B cell (primary cell): ENCODE results near the gene CHAC1. TPM values are rescaled to one million over a fixed set of nuclear protein-coding genes. Genes with fewer than 3 reads are reported as not detected.

Experiments
- ATAC-seq: fragments of 200-7000 bp; cut with Tn5 transposase; one replicate; pipeline ENCODE4 v1.10.0; 2021; ENCODE audit warnings: low read depth, mild to moderate bottlenecking, moderate number of reproducible peaks, moderate library complexity
- CTCF ChIA-PET: fragments of 350-600 bp; sonication (Branson Sonifier 250); formaldehyde crosslinking; loops from one replicate; lab custom pipeline; 2021; ENCODE audit warnings: antibody characterized with exemption, inconsistent platforms; lab: Charles Lee
- POLR2A ChIA-PET: fragments of 350-600 bp; sonication (Branson Sonifier 250); formaldehyde crosslinking; loops from one replicate; lab custom pipeline; 2021; ENCODE audit warnings: antibody characterized with exemption; lab: Charles Lee
- DNase-seq: peaks from one replicate; pipeline ENCODE4 v3.0.0; 2013
- H2AFZ ChIP-seq: 2 replicates; pipeline ENCODE4 v1.6.1; 2012; ENCODE audit warnings: mild to moderate bottlenecking, low read depth, low read length; ENCODE audit not compliant: insufficient read depth, poor library complexity, severe bottlenecking
- H3K27ac ChIP-seq, 2 donors: 1 replicate in 1 of 2; 2 replicates in 1 of 2; pipeline ENCODE4 v1.5.1; 2012 to 2013; ENCODE audit warnings: low read length in 2 of 2, mild to moderate bottlenecking in 2 of 2, moderate library complexity in 1 of 2
- H3K27me3 ChIP-seq, 4 experiments: fragments of 200-600 bp in 1 of 4; sonication (generic) in 1 of 4; replicated peaks in 1 of 4; 1 replicate in 2 of 4; 2 replicates in 2 of 4; pipeline versions ENCODE4 v1.6.1 to v1.7.0; 2013 to 2016; ENCODE audit warnings: low read length in 3 of 4, mild to moderate bottlenecking in 2 of 4, mixed read lengths in 1 of 4, moderate library complexity in 1 of 4; ENCODE audit not compliant: insufficient read depth in 4 of 4, control insufficient read depth in 3 of 4; ENCODE audit errors: control extremely low read depth in 1 of 4
- H3K36me3 ChIP-seq, 2 experiments: replicated peaks in 1 of 2; 1 replicate in 1 of 2; 2 replicates in 1 of 2; pipeline versions ENCODE4 v1.6.1 to v1.7.1; 2013; ENCODE audit warnings: low read length in 1 of 2; ENCODE audit not compliant: insufficient read depth in 2 of 2, control insufficient read depth in 1 of 2; ENCODE audit errors: control extremely low read depth in 1 of 2, extremely low read depth in 1 of 2
- H3K4me1 ChIP-seq, 2 donors: fragments of 200-600 bp in 1 of 2; sonication (generic) in 1 of 2; 1 replicate in 1 of 2; 2 replicates in 1 of 2; pipeline versions ENCODE4 v1.5.1 to v1.6.1; 2013 to 2017; ENCODE audit warnings: low read length in 2 of 2; ENCODE audit not compliant: control insufficient read depth in 2 of 2, insufficient read depth in 2 of 2
- H3K4me2 ChIP-seq: replicated peaks from 2 replicates; pipeline ENCODE3; 2012; ENCODE audit warnings: mild to moderate bottlenecking, low read depth, low read length; ENCODE audit not compliant: poor library complexity, severe bottlenecking
- H3K4me3 ChIP-seq, 5 experiments: fragments of 200-600 bp in 1 of 5; sonication (generic) in 1 of 5; 1 replicate in 3 of 5; 2 replicates in 2 of 5; pipeline versions ENCODE4 v1.5.1 to v1.7.0; 2011 to 2016; ENCODE audit warnings: low read length in 4 of 5, mild to moderate bottlenecking in 4 of 5, low read depth in 2 of 5, control low read depth in 1 of 5, moderate library complexity in 1 of 5; ENCODE audit not compliant: insufficient read depth in 1 of 5; ENCODE audit errors: control extremely low read depth in 1 of 5, extremely low read depth in 1 of 5
- H3K79me2 ChIP-seq: fragments of 200-600 bp; sonication (generic); one replicate; pipeline ENCODE4 v1.6.0; 2016; ENCODE audit warnings: low read length; ENCODE audit not compliant: control insufficient read depth, insufficient read depth
- H3K9ac ChIP-seq: fragments of 200-600 bp; sonication (generic); 2 replicates; pipeline ENCODE4 v1.6.1; 2017; ENCODE audit warnings: mild to moderate bottlenecking, low read length, moderate library complexity
- H3K9me3 ChIP-seq, 3 donors: one replicate each; pipeline versions ENCODE4 v1.6.1 to v1.7.1; 2013; ENCODE audit warnings: low read length in 2 of 3; ENCODE audit not compliant: control insufficient read depth in 2 of 3, insufficient read depth in 1 of 3; ENCODE audit errors: control extremely low read depth in 1 of 3
- H4K20me1 ChIP-seq: 2 replicates; pipeline ENCODE4 v1.6.0; 2012; ENCODE audit warnings: mild to moderate bottlenecking, low read length; ENCODE audit not compliant: insufficient read depth, control insufficient read depth, poor library complexity, severe bottlenecking
- H3K27ac Mint-ChIP-seq: one replicate; pipeline ENCODE4 v1.8.0; 2021; ENCODE audit warnings: mixed read lengths
- H3K27me3 Mint-ChIP-seq: one replicate; pipeline ENCODE4 v1.8.0; 2021; ENCODE audit warnings: mixed read lengths
- H3K4me1 Mint-ChIP-seq: one replicate; pipeline ENCODE4 v1.8.0; 2021; ENCODE audit warnings: mixed read lengths
- H3K4me3 Mint-ChIP-seq: one replicate; pipeline ENCODE4 v1.8.0; 2021; ENCODE audit warnings: mixed read lengths
- H3K9me3 Mint-ChIP-seq: one replicate; pipeline ENCODE4 v1.8.0; 2022; ENCODE audit warnings: mixed read lengths; ENCODE audit not compliant: insufficient read depth
- CTCF ChIP-seq: fragments of 200-600 bp; IDR thresholded peaks from one replicate; pipeline ENCODE4 v1.8.0; 2022; ENCODE audit warnings: antibody characterized with exemption, mild to moderate bottlenecking
- EZH2 ChIP-seq: IDR thresholded peaks from 2 replicates; pipeline ENCODE4 v1.6.1; 2012; ENCODE audit warnings: borderline replicate concordance, low read depth, mild to moderate bottlenecking, moderate library complexity, low read length; ENCODE audit not compliant: insufficient read depth, poor library complexity, severe bottlenecking
- WGBS: methylation state at CpG from one replicate; pipeline ENCODE4 v1.1.5; 2013; ENCODE audit warnings: missing lambda C conversion rate; ENCODE audit not compliant: insufficient coverage; 5-methylcytosine and 5-hydroxymethylcytosine counted together
- intact Hi-C: fragments of 100-400 bp; cut with micrococcal nuclease; formaldehyde crosslinking; loops from one replicate; pipeline ENCODE4 v1.10.0; 2022
- polyA plus RNA-seq: library from polyadenylated mRNA; depleted of rRNA; stranded (reverse); fragments of >200 nt; gene quantifications from 2 replicates; pipeline ENCODE4 v1.2.3, GENCODE V29; 2012
- total RNA-seq, 2 donors: library from RNA; stranded (reverse); fragments of 120-200 nt in 1 of 2; gene quantifications; 1 replicate in 1 of 2; 2 replicates in 1 of 2; pipeline versions ENCODE4 v1.2.3 to v1.2.4, GENCODE V29; 2013 to 2022

The CHAC1 gene
- total and polyA plus RNA-seq, 2 donors (not counting 1 experiment from before 2014, with no cell fraction given) = 0.81 to 3.6 TPM

- ChIA-PET POLR2A (interaction anchor here (1.5 kb wide), 1 partner anchor 18 kb away, joined by 3 read pairs; the partner anchor contains the start of gene CHAC1), CTCF (no interaction called here)
- H3K4me1 Mint-ChIP-seq = peaks cover 19% of the 10 kb centered on the region
- DNase-seq (no peak), ATAC-seq (no peak)
- 87% methylated on average over 6 of the region's 6 CpGs for WGBS
- peaks cover 36% of the 10 kb centered on the region for H3K27me3 Mint-ChIP-seq
- intact Hi-C loops = no loop called here
- H3K4me3 Mint-ChIP-seq = no peak overlapping the region
- peaks cover 8% of the 10 kb centered on the region for H4K20me1 ChIP-seq
- no peak overlapping the region for H3K4me2 ChIP-seq
- no peak overlapping the region for H3K27ac ChIP-seq
- no peaks in the 10 kb centered on the region for H3K79me2 ChIP-seq
- H3K9ac ChIP-seq = no peak overlapping the region
- no peaks in the 10 kb centered on the region for H3K9me3 Mint-ChIP-seq
- TF ChIP-seq CTCF (no peak), EZH2 (no peak)
- H3K4me1 ChIP-seq = peaks cover 15 to 26% of the 10 kb centered on the region in 2 donors
- H3K27ac Mint-ChIP-seq = no peak overlapping the region
- H3K9me3 ChIP-seq = peaks cover 0 to 7% (median 0%) of the 10 kb centered on the region in 3 donors
- H3K27me3 ChIP-seq = peaks cover 0 to 38% (median 22%) of the 10 kb centered on the region in 4 experiments
- H3K36me3 ChIP-seq = no peaks in the 10 kb centered on the region
- no peak overlapping the region for H2AFZ ChIP-seq
- no peak overlapping the region for H3K4me3 ChIP-seq
Observed at GRCh38 chr15:40934457-40934856, 18.8 kb upstream of the CHAC1 start.

- H3K9me3 ChIP-seq = peaks cover 0 to 5% (median 0%) of the 10 kb centered on the region in 3 donors
- no peak for TF ChIP-seq EZH2
- TF ChIP-seq CTCF = no peak
- peaks cover 16 to 23% of the 10 kb centered on the region in 2 donors for H3K4me1 ChIP-seq
- intact Hi-C loops = no loop called here
- no peak overlapping the region for H3K4me3 Mint-ChIP-seq
- no peak for DNase-seq
- H3K79me2 ChIP-seq = no peaks in the 10 kb centered on the region
- H3K27me3 ChIP-seq = peaks cover 0 to 20% (median 8%) of the 10 kb centered on the region in 4 experiments
- no peak overlapping the region for H3K4me3 ChIP-seq
- ATAC-seq = no peak
- WGBS = 95% methylated on average over 31 of the region's 31 CpGs
- CTCF ChIA-PET = interaction anchor here (1.1 to 1.5 kb wide), 4 partner anchors 15 to 32 kb away, joined by 3 to 4 read pairs (median 3); no protein-coding TSS in a partner anchor
- no peaks in the 10 kb centered on the region for H3K36me3 ChIP-seq
- H3K27ac Mint-ChIP-seq = no peak overlapping the region
- H4K20me1 ChIP-seq = no peaks in the 10 kb centered on the region
- POLR2A ChIA-PET = no interaction called here
- H3K27me3 Mint-ChIP-seq = peaks cover 20% of the 10 kb centered on the region
- no peak overlapping the region for H3K27ac ChIP-seq
- no peak overlapping the region for H3K4me2 ChIP-seq
- no peak overlapping the region for H3K9ac ChIP-seq
- H3K9me3 Mint-ChIP-seq = no peaks in the 10 kb centered on the region
- H2AFZ ChIP-seq = no peak overlapping the region
- H3K4me1 Mint-ChIP-seq = peaks cover 19% of the 10 kb centered on the region
Observed at GRCh38 chr15:40936234-40936708, 17.0 kb upstream of the CHAC1 start.
